GM21786 (cell line): ENCODE data around the gene HS1BP3.

ENCODE experiments used
- ATAC-seq: cut with Tn5 transposase; IDR thresholded peaks from one replicate; pipeline ENCODE4 v1.9.1; 2021; ENCODE audit not compliant: unreplicated experiment

The HS1BP3 gene

DNA sequence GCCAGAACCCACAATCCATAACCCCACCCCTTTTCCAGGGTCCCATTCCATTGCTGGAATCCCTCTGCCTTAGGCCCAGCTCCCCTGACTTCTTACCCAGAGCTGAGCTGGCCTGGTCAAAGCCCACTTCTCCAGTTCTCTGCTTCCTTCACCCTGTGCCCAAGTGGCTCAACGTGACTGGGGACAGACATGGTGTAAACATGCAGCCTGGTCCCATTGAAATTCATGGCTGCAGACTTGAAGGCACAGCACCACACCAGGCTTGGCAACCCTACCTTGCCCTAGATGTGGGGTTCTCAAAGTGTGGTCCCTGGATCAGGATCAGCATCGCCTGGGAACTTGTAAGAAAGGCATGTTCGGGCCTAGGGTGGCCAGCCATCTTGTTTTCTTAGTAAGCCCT is 3.7 kb downstream of the HS1BP3 start:
- no peak for ATAC-seq

DNA sequence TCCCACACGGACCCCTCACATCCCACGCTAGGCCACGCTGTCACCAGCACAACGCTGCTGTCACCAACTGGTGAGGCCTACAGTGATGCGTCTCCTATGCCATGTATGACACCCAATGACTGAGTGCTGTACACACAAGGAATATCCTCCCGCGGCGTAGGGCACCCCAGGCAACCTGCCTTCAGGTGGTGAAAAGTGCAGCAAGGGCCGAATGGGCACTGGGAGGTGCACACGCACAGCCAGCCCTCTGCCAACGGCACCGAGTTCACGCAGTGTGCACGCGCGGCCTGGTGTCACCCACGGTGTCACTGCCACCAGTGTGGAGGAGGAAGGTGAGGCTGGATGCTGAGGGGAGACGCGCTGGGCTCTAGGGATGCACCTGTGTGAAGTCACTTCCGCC is 4.5 kb downstream of the HS1BP3 start:
- no peak for ATAC-seq

- no peak for ATAC-seq
These were observed 5.1 kb downstream of the HS1BP3 start for GRCh38 chr2:20645761-20646160.

GRCh38 chr2:20645301-20645701 is 5.6 kb downstream of the HS1BP3 start:
- ATAC-seq, result no peak

DNA sequence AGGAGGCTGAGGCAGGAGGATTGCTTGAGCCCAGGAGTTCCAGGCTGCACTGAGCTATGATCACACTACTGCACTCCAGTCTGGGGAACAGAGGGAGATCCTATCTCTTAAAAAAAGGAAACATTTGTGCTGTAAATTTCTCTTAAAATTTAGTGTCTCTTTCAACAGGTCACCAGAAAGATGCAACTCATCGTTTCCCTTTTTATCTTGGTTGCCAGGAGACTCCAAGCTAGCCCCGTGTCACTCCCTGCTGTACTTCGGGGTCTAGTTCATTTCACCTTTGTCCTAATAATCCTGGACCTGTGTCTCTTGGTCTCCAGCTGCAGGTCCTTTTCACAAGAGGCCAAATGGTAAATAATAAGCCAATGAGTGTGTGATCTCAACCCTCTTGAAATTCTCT is 7.1 kb downstream of the HS1BP3 start:
- ATAC-seq, result no peak

DNA sequence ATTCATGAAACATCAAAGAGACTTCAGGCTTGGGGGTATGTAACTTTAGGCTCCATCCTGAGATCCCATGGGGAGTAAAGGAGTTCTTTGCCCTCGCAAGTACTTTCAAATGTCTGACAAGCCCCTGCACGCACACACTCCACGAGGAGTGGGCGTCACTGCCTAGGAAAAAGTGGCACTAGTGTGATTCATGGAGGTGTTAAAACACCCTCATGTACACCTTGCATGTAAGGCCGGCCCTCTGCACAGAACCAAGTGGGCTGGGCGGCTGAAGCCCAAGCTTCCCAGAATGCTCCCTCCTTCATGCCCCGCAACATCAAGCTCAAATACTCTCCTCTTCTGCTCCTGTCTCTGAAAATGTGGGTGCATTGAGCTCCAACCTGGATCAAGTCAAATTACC is 7.8 kb downstream of the HS1BP3 start:
- no peak for ATAC-seq

DNA sequence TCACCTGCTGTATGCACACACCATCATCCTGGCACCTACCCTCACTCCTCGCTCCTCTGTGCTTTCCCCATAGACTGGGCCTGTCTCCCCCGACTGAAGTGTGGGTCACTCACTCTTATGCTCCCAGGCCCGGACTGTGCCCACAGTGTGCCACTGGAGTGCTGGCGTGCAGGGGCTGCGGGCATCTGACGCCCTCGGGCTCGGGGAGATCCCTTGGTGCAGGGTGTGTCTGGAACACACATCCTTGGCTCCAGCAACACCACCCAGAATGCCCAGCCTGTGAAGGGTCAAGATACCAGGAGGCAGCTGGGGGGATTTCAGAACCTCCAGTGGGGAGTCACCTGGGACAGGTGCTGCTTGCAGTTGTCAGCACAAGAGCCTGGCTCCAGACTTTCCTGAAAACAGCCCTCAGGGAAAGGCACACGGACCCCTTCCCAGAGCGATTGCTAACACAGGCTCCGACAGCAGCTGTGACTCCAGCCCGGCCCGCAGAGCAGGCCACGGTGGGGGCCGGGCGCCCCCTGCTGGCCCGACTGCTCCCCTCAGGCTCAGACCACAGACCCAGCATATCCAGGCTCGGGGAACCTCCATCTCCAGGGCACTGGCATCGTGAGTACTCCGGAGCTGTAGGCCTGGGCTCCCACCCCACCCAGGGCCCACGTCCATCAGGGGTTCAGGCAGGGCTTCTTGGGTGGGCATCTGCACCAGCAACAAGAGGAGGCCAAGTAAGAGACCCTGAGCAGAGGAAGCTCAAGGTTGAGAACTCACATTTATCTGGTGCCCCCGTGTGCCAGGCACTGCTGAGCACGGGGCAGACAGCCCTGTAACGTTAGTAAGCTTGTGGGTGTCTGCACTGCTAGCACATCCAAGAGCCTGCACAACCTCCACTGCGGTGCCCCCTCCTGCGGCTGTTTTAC is 8.6 kb downstream of the HS1BP3 start:
- peak; percentile 92 for ATAC-seq

GRCh38 chr2:20641123-20641985 is 9.5 kb downstream of the HS1BP3 start:
- no peak for ATAC-seq

GRCh38 chr2:20640411-20641122 is 10.3 kb downstream of the HS1BP3 start:
- no peak for ATAC-seq

DNA sequence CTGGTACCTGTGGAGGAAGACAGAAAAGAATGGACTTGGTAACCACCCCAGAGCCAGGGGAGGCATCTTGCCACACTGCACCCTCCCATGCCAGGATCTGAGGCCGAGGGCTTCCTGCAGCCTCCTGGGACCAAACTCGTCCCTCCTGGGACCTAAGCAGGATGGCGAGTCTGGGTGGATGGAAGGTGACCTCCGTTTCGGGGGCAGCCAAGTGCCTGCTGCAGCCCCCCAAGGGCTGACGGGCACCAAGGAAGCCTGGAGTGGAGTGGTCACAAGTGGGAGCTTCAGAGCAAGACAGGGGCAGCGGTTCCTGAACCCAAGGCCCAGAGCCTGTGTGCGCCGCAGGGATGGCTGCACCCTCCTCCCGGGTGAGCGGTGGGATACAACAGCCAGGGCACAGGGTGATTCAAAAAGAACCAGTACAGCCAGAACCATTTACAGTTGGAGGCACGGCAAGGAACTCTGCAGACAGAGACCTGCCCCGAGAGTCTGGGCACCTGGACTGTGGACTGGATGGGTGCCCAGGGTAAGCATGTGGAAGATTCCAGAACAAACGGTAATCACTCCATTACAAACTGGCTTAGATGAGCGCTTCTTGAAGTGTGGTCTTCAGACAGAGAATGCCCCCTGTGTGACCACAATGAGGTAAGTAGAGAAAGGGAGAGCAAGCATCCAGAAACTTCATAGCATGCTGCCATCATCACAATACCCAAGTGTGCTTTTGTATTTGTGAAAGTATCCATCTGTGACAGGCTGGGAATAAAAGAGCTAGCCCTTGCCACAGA is 12.1 kb downstream of the HS1BP3 start:
- no peak for ATAC-seq

DNA sequence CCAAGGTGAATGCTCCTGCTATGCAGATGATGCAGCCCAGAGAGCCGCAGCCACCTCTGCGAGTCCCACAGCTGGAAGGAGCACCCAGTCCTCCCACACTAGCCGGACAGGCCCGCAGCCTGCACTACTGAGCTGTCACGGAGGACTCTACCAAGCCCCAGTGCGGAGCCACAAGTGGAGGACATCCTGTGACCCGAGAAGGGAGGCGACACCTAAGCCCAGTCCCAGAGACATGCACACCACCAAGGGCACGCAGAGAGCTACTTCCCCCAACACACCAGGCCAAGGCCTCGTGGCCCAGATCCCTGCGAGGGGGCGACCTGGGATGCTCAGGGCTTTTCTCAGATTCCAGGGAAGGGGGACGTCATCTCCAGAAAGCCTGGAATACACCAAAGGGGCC is 12.9 kb downstream of the HS1BP3 start:
- no peak for ATAC-seq

DNA sequence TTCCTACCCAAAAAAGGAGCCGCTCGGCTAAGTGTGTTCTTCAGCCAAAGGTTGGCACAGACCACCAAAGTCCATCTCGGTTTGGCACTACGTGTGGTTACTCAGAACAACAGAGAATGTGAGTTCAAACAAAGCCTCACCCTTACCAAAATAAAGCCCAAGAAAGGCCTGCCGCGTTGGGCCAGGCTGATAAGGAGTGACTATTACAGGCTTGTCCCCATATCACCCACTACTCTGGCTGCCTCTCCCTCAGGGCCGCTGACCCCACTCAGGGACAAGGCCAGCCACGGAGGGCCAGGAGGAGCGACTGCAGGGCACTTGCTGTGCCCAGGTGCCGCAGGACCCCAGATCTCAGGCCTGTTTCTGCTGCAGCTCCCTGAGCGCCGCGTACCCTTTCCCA is 13.8 kb downstream of the HS1BP3 start:
- ATAC-seq, result no peak

DNA sequence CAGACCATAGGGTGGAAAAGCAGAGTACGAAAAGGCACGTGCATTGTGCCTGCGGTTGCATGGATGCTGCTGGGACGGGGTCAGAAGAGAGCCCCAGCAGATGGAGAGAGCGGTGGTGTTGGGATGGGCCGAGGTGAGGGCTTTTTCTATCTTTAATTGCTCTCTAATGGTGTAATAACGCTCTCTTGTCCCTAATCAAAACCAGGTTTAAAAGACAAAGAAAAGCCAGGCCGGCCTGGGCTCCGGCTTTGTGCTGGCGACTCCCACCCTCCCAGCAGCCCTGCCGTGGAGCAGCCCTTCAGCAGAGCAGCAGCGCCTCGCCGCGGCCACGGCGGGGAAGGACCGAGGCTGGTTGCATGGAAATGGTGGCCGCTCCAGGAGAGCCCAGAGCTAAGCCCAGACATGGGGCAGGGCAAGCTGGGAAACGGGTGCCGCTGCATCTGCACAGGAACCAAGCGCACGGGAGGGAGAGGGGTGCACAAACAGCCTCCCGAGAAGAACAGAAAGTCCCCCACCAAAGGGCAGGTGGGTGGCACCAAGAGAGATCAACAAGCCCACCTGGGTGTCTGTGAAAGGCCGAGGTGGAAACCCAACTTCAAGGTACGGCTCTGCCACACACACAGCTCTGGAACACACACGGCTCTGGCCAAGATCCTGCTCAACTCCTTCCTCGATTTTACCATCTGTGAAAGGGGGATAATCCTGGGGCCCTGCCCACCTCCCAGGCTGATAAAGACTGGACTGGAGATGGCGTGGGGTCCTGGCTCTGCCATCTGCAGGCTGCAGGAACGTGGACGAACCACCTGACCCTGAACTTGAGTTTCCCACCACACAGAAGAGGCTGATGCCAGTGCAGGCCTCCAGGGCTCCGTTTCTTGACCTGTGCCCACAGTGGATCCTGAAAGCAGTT is 15.0 kb downstream of the HS1BP3 start:
- peak; percentile 82 for ATAC-seq

GRCh38 chr2:20635113-20635510 is 15.8 kb downstream of the HS1BP3 start:
- no peak for ATAC-seq

- no peak for ATAC-seq
These were observed 16.3 kb downstream of the HS1BP3 start for GRCh38 chr2:20634507-20635112.

DNA sequence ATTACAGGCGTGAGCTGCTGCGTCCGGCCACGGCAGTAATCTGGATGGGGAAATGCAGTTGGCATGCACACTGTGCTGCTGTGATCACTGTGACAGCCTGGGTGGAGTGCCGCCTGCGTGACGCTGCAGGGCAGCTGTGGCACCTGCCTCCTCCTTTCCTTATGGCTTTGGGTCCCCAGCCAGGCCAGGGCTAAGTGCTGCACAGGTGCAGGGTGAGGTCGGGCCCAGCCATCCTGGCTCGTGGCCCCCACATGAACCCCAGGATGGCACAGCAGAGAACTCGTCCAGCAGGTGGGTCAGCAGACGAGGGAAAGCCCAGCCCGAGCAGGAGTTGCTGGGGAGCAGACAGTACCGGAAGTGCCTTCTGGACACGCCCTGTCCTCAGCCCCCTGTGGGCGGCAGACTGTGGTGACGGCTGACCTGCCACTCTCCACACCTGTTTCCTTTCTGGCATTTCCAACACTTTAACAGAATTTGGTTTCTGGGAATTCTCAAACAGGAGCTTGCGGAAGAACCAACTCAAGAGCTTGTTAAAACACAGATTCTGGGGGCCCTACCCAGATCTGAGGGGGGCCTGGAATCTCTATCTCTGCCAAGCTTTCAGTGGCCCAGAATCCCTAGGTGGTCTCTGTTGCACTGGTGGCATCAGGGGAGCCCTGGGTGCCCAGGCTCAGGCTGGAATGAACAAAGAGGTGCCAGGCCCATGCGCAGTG is 16.9 kb downstream of the HS1BP3 start:
- no peak for ATAC-seq

- no peak for ATAC-seq
These were observed 17.9 kb downstream of the HS1BP3 start for GRCh38 chr2:20633001-20633400.

DNA sequence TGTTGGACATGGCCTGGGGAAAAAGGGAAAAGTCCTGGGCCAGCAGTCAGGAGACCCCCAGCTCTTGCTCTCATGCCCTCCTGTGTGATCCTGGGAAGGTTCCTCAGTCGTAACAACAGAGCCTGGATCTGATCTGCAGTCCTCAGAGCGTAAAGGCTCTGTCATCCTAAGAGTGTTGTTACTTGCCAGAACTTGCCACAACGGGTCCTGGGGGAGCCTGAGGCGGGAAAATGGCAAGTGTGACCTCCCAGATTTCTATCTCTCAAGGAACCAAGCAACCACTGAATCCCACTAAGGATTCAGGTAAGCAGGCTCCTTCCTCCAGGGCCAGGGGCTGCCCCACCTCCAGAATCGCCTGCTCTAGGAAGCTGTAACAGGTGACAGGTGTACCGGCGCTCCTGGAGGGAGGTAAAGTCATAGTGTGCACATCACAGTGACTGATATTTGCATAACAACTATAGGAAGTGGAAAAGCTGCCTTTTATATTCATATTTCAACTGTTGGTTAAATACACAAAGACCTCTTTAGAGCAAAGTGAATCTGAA is 18.4 kb downstream of the HS1BP3 start:
- no peak for ATAC-seq
